ENCODE data around the gene TNFRSF18.
"Not testable (repeated sequence)": the region's sequence is repeated elsewhere in the genome, so short reads cannot be mapped to it uniquely, and the experiment has no call there.

TNFRSF18 gene

DNA sequence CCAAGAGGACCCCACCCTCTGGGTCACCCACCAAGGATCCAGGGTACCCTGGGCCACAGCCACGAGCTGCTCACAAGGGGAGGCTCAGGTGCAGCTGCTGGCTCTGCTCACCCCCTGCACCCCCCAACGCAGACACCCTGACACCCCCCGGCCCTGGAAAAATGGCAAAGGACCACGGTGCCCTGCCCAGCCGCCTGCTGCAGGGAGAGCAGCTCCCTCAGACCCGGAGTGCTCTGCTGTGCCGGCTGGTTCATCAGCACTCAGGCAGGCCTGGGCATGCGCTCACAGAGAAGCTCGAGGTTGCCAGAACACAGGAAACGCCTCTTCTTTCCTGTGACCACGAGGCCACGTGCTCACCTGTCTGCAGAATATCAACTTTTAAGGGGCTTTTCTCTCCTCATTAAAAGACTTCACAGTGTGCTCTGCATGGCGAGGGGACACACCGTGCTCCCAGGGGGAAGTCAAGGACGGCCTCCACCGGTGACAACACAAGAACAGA lies 44.4 kb upstream of the TNFRSF18 start:
- TF ChIP-seq, protein P1, sequence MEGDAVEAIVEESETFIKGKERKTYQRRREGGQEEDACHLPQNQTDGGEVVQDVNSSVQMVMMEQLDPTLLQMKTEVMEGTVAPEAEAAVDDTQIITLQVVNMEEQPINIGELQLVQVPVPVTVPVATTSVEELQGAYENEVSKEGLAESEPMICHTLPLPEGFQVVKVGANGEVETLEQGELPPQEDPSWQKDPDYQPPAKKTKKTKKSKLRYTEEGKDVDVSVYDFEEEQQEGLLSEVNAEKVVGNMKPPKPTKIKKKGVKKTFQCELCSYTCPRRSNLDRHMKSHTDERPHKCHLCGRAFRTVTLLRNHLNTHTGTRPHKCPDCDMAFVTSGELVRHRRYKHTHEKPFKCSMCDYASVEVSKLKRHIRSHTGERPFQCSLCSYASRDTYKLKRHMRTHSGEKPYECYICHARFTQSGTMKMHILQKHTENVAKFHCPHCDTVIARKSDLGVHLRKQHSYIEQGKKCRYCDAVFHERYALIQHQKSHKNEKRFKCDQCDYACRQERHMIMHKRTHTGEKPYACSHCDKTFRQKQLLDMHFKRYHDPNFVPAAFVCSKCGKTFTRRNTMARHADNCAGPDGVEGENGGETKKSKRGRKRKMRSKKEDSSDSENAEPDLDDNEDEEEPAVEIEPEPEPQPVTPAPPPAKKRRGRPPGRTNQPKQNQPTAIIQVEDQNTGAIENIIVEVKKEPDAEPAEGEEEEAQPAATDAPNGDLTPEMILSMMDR (IDR thresholded peaks at IDR 0.05; ENCODE audit: control insufficient read depth, extremely low read depth, insufficient read depth) = no peak
- H3K4me3 ChIP-seq (ENCODE audit: low read depth, low read length) = no peak overlapping the region
- no peak for DNase-seq (ENCODE audit: low read depth)

DNA sequence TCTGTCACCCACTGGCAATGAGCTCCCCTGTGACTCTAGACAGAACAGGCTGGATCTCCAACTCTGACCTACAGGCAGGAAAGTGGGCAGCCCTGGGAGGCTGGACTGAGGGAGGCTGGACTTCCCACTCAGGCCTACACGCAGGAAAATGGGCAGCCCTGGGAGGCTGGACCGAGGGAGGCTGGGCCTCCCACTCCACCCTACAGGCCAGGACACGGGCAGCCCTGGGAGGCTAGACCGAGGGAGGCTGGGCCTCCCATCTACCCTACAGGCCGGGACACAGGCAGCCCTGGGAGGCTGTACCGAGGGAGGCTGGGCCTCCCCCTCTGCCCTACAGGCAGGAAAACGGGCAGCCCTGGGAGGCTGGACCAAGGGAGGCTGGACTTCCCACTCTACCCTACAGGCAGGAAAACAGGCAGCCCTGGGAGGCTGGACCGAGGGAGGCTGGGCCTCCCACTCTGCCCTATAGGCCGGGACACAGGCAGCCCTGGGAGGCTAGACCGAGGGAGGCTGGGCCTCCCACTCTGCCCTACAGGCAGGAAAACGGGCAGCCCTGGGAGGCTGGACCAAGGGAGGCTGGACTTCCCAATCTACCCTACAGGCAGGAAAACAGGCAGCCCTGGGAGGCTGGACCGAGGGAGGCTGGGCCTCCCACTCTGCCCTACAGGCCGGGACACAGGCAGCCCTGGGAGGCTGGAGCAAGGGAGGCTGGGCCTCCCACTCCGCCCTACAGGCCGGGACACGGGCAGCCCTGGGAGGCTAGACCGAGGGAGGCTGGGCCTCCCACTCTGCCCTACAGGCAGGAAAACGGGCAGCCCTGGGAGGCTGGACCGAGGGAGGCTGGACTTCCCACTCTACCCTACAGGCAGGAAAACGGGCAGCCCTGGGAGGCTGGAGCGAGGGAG lies 41.9 kb upstream of the TNFRSF18 start:
- DNase-seq (ENCODE audit: low read depth); H3K4me3 ChIP-seq (ENCODE audit: low read depth, low read length): not testable (repeated sequence)

DNA sequence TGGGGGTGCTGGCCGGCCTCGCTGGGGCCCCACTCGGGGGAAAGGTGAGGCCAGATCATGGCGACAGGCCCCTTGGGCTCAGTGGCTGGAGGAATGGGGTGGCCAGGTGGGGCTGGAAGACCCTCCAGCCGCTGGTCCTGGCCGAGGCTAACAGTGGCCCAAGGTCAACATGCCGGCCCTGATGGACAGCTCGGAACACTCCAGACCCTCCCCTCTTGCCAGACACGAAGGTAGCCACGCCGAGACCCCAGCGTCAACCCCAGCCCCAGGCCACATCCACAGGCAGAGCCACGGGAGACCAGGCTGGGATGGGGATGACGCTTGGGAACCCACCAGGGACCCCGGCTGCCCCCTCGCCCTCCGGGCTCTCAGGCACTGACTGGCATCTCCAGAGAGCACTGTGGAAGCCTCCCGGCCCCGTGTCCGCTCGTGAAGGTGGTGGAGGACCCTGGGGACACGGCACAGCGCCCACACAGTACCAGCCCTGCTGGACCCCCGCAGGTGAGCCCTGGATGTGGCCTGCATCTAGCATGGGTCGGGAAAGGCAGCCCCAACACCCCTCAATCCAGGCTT lies 41.0 kb upstream of the TNFRSF18 start:
- no peak for DNase-seq (ENCODE audit: low read depth)
- TF ChIP-seq, protein P1 (IDR thresholded peaks at IDR 0.05; ENCODE audit: control insufficient read depth, extremely low read depth, insufficient read depth) = no peak
- H3K4me3 ChIP-seq (ENCODE audit: low read depth, low read length) = no peak overlapping the region

DNA sequence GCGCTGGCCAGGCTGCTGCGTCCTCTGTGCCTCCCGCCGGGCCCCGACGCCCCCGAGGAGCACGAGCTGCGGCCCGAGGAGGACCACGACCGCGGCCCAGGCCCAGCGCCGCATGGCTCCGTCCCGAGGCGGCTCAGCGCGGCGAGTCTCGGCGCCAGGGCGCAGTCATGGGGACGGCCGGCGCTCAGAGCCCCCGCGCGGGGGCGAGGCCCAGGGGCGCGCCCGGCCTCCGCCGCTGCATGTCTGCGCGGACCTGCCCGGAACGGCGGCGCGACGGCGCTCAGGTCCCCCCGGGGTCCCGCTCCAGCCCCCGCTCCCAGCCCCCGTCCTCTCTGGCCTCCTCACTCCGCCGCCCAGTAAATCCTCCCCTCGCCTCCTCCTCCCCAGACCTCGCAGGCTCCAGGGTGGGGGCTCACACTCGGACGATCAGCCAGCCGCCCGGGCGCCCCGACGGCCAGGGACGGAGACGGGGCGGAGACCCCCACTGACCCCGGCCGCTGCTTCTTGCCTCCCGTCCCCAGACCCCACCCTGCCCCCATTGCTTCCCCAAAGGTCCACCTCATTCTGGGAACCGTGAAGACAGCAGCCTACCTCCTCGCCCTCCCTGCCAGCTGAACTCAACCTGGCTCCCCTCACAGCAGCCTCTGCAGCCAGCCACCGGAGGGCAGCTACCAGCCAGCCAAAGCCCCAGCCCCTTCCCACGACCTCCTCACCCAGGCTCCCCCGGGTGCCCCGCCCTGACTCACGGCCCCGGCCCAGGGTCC lies 40.4 kb upstream of the TNFRSF18 start, which contains the start of gene C1QTNF12:
TSS of gene C1QTNF12 (minus strand) at position 146 of the 764 bp plus-strand sequence. CDS start at position 114, 32 bp downstream.
- H3K4me3 ChIP-seq (ENCODE audit: low read depth, low read length) = no peak within 1 kb of the TSS
- TF ChIP-seq, protein P1 (IDR thresholded peaks at IDR 0.05; ENCODE audit: control insufficient read depth, extremely low read depth, insufficient read depth) = no peak
- no peak for DNase-seq (ENCODE audit: low read depth)

DNA sequence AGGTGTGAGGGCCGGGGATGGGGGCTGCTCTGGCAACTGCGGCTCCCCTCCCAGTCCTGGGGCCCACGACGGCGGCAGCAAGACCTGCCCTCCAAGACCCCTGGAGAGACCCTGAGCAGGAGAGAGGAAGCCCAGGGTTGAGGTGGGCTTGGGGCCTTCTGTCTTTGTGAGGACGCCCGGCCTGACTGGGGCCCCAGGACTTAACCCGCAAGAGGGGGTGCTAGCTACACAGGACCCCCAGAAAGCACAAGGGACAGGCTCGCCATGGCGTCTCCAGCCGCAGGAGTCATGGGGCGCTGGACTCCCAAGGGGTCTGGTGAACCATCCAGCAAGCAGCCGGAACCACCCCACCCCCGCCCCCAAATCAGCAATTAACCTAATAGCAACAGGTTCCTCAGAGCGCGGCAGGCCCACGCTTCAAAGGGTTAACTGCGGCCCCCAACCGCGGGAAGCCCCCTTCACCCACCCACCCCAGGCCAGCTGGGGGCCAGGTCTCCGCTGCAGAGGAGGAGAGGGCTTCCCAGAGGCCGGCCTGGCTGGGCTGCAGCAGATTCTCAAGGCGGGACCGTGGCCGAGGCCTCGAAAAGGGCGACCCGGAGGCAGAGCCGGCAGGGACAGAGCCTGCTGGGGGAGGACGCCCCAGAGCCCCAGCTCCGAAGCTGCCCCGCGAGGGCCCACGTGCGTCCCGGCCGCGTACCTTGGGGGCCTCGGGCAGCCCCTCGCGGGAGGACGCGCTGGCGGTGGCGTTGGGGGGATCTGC lies 39.6 kb upstream of the TNFRSF18 start:
- H3K4me3 ChIP-seq (ENCODE audit: low read depth, low read length) = no peak overlapping the region
- no peak for DNase-seq (ENCODE audit: low read depth)
- TF ChIP-seq, protein P1 (IDR thresholded peaks at IDR 0.05; ENCODE audit: control insufficient read depth, extremely low read depth, insufficient read depth) = no peak

DNA sequence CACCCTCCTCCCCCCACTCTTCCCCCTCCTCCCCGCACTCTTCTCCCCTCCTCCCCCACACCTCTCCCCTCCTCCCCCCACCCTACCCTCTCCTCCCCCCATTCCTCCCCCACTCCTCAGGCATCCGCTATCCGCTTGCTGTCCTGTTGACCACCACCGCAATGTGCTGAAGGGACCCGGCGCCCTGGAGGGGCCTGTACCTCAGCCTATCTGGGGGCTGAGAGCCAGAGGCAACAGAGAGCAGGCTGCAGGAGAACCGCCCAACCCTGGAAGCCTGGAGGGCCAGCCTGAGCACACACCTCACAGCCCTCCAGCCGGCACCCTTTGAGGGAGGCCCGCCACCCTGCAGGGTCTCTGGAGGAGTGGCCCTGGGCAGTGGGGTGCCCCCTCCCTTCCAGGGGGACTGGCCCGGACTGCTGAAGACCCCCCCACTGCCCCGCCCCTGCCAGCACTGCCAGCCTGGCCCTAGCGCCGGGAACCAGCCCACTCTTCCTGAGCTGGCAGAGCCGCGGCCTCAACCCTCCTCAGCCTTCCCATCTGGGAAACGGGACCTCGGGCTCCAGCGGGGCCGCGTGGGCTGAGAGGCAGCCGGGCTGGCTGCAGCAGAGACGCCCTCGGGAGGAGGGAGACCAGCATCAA lies 38.9 kb upstream of the TNFRSF18 start:
- no peak overlapping the region for H3K4me3 ChIP-seq (ENCODE audit: low read depth, low read length)
- no peak for DNase-seq (ENCODE audit: low read depth)
- TF ChIP-seq, protein P1 (IDR thresholded peaks at IDR 0.05; ENCODE audit: control insufficient read depth, extremely low read depth, insufficient read depth) = no peak
